Measurements from ENCODE around the gene HOXD9. TPM values are rescaled to one million over a fixed set of nuclear protein-coding genes. Genes with fewer than 3 reads are reported as not detected.

HOXD9 gene
- total RNA-seq, 1 experiment from 2014 or later = not detected

GRCh38 chr2:176124947-176125771 lies 2.6 kb downstream of the HOXD9 start:
- TF ChIP-seq, protein P1, sequence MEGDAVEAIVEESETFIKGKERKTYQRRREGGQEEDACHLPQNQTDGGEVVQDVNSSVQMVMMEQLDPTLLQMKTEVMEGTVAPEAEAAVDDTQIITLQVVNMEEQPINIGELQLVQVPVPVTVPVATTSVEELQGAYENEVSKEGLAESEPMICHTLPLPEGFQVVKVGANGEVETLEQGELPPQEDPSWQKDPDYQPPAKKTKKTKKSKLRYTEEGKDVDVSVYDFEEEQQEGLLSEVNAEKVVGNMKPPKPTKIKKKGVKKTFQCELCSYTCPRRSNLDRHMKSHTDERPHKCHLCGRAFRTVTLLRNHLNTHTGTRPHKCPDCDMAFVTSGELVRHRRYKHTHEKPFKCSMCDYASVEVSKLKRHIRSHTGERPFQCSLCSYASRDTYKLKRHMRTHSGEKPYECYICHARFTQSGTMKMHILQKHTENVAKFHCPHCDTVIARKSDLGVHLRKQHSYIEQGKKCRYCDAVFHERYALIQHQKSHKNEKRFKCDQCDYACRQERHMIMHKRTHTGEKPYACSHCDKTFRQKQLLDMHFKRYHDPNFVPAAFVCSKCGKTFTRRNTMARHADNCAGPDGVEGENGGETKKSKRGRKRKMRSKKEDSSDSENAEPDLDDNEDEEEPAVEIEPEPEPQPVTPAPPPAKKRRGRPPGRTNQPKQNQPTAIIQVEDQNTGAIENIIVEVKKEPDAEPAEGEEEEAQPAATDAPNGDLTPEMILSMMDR (IDR thresholded peaks at IDR 0.05; ENCODE audit: insufficient read depth in 1 of 2, low read depth in 1 of 2, low read length in 1 of 2, severe bottlenecking in 1 of 2, unreplicated experiment in 1 of 2) = no peak
- no peaks in the 10 kb centered on the region for H3K9me3 ChIP-seq
- peaks cover 19% of the 10 kb centered on the region for H3K27me3 ChIP-seq (replicated peaks; ENCODE audit: control insufficient read depth, insufficient read depth, low read length)
- H3K36me3 ChIP-seq (ENCODE audit: control insufficient read depth, insufficient read depth, low read length) = no peaks in the 10 kb centered on the region
- Mint-ChIP-seq H3K27me3 (ENCODE audit: insufficient read depth, unreplicated experiment) (peaks cover 62% of the 10 kb centered on the region), H3K4me3 (ENCODE audit: unreplicated experiment) (no peak overlapping the region), H3K36me3 (ENCODE audit: insufficient read depth, unreplicated experiment) (no peaks in the 10 kb centered on the region), H3K9me3 (ENCODE audit: unreplicated experiment) (no peaks in the 10 kb centered on the region), H3K27ac (ENCODE audit: unreplicated experiment) (no peak overlapping the region), H3K4me1 (ENCODE audit: low read depth, unreplicated experiment) (peaks cover 16% of the 10 kb centered on the region)
- CTCF ChIA-PET = interaction anchor here (4.0 kb wide), 1 partner anchor 331 kb away, joined by 64 read pairs; no protein-coding TSS in a partner anchor
- intact Hi-C loops (cut with micrococcal nuclease; ENCODE audit: unreplicated experiment) = loop anchor here (10.0 kb wide), 2 partner anchors 260 to 690 kb away; no protein-coding TSS in a partner anchor
- H3K4me3 ChIP-seq (ENCODE audit: low read depth, low read length) = no peak overlapping the region
- H3K4me1 ChIP-seq = peaks cover 23% of the 10 kb centered on the region
- POLR2A ChIA-PET = no interaction called here
- BruUV-seq (replicated peaks) = no TSS peak
- DNase-seq = no peak

GRCh38 chr2:176125772-176126054 lies 3.2 kb downstream of the HOXD9 start:
- H3K9me3 Mint-ChIP-seq (ENCODE audit: unreplicated experiment) = no peaks in the 10 kb centered on the region
- H3K4me1 ChIP-seq = peaks cover 27% of the 10 kb centered on the region
- H3K27ac Mint-ChIP-seq (ENCODE audit: unreplicated experiment) = no peak overlapping the region
- no peak overlapping the region for H3K4me3 ChIP-seq (ENCODE audit: low read depth, low read length)
- no peak for DNase-seq
- no peak overlapping the region for H3K4me3 Mint-ChIP-seq (ENCODE audit: unreplicated experiment)
- peaks cover 16% of the 10 kb centered on the region for H3K4me1 Mint-ChIP-seq (ENCODE audit: low read depth, unreplicated experiment)
- no peaks in the 10 kb centered on the region for H3K9me3 ChIP-seq
- H3K36me3 ChIP-seq (ENCODE audit: control insufficient read depth, insufficient read depth, low read length) = no peaks in the 10 kb centered on the region
- peaks cover 20% of the 10 kb centered on the region for H3K27me3 ChIP-seq (replicated peaks; ENCODE audit: control insufficient read depth, insufficient read depth, low read length)
- ChIA-PET POLR2A (no interaction called here), CTCF (interaction anchor here (4.0 kb wide), 1 partner anchor 330 kb away, joined by 64 read pairs; no protein-coding TSS in a partner anchor)
- TF ChIP-seq, protein P1 (IDR thresholded peaks at IDR 0.05; ENCODE audit: insufficient read depth in 1 of 2, low read depth in 1 of 2, low read length in 1 of 2, severe bottlenecking in 1 of 2, unreplicated experiment in 1 of 2) = no peak
- intact Hi-C loops (cut with micrococcal nuclease; ENCODE audit: unreplicated experiment) = loop anchor here (2.0 to 10.0 kb wide), 3 partner anchors 259 to 1021 kb away; no protein-coding TSS in a partner anchor
- no peaks in the 10 kb centered on the region for H3K36me3 Mint-ChIP-seq (ENCODE audit: insufficient read depth, unreplicated experiment)
- BruUV-seq (replicated peaks) = no TSS peak
- peaks cover 58% of the 10 kb centered on the region for H3K27me3 Mint-ChIP-seq (ENCODE audit: insufficient read depth, unreplicated experiment)

DNA sequence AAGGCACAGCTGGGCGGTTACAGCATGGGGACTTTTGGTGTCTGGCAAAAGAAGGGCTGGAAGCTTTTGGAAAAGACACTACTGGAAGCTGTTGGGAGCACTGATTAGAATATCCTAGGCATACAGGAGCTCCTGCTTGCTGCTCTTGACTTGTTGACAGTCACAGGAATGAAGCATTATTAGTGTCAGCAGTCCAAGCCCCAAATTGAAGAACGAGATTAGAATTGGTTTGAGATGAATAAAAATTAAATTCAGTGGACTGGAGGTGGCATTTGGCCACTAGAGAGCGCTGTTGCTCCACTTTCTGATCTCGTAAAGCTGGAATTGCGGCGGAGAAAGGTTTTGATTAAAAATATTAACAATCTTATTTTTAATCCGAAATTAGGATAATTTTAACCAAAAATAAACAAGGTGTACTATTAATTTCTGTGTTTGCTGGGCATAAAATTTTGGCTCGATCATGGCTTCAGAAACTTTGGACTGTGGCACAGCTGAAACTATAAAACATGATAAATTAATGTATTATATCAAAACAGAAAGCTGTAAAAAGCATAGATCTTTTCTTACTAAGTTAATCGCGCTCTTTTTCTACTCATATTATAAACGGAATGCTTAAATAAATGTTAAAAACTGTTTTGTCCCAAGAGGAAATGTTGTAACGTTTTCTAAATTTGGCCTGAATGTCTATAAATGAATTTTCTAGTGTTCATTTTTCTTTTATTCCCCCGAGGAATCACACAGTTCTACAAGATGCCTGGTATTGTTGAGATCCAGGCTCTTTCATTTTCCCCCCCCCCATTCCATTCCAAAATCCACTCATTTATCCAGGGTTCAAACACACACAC lies 4.6 kb downstream of the HOXD9 start:
- peaks cover 19% of the 10 kb centered on the region for H3K27me3 ChIP-seq (replicated peaks; ENCODE audit: control insufficient read depth, insufficient read depth, low read length)
- no TSS peak for BruUV-seq (replicated peaks)
- H3K4me3 ChIP-seq (ENCODE audit: low read depth, low read length) = no peak overlapping the region
- no peaks in the 10 kb centered on the region for H3K9me3 ChIP-seq
- H3K27ac Mint-ChIP-seq (ENCODE audit: unreplicated experiment) = no peak overlapping the region
- ChIA-PET CTCF (interaction anchor here (0.7 to 4.0 kb wide), 9 partner anchors 192 to 958 kb away, joined by 3 to 64 read pairs (median 4); no protein-coding TSS in a partner anchor), POLR2A (no interaction called here)
- peaks cover 24% of the 10 kb centered on the region for H3K4me1 Mint-ChIP-seq (ENCODE audit: low read depth, unreplicated experiment)
- H3K9me3 Mint-ChIP-seq (ENCODE audit: unreplicated experiment) = no peaks in the 10 kb centered on the region
- TF ChIP-seq, protein P1 (IDR thresholded peaks at IDR 0.05; ENCODE audit: insufficient read depth in 1 of 2, low read depth in 1 of 2, low read length in 1 of 2, severe bottlenecking in 1 of 2, unreplicated experiment in 1 of 2) = peak; percentile 72 to 82
- no peaks in the 10 kb centered on the region for H3K36me3 Mint-ChIP-seq (ENCODE audit: insufficient read depth, unreplicated experiment)
- no peak overlapping the region for H3K4me3 Mint-ChIP-seq (ENCODE audit: unreplicated experiment)
- H3K36me3 ChIP-seq (ENCODE audit: control insufficient read depth, insufficient read depth, low read length) = no peaks in the 10 kb centered on the region
- H3K4me1 ChIP-seq = peaks cover 29% of the 10 kb centered on the region
- intact Hi-C loops (cut with micrococcal nuclease; ENCODE audit: unreplicated experiment) = loop anchor here (1.0 to 10.0 kb wide), 7 partner anchors 258 to 1020 kb away; no protein-coding TSS in a partner anchor
- peaks cover 63% of the 10 kb centered on the region for H3K27me3 Mint-ChIP-seq (ENCODE audit: insufficient read depth, unreplicated experiment)
- DNase-seq = peak in 1 of 2 experiments; percentile 67

Measured in Caco-2 (cell line).